ENCODE measurements around the gene DCD. TPM values are rescaled to one million over a fixed set of nuclear protein-coding genes. Genes with fewer than 3 reads are reported as not detected.
"Not testable (repeated sequence)": the region's sequence is repeated elsewhere in the genome, so short reads cannot be mapped to it uniquely, and the experiment has no call there.

Gene DCD
- total RNA-seq, 4 donors from 2014 or later: not detected

GRCh38 chr12:54684636-54685630, 36.8 kb upstream of the DCD start:
- TF ChIP-seq CTCF (IDR thresholded peaks at IDR 0.05): no peak
- DNase-seq (ENCODE audit: low spot score) (no peak), ATAC-seq (ENCODE audit: low FRiP score) (no peak)

GRCh38 chr12:54683398-54683797, 35.2 kb upstream of the DCD start:
- no peak for ATAC-seq (ENCODE audit: low FRiP score)
- no peak for TF ChIP-seq CTCF (IDR thresholded peaks at IDR 0.05)
- DNase-seq (ENCODE audit: low spot score): no peak

GRCh38 chr12:54682674-54683073, 34.5 kb upstream of the DCD start:
- DNase-seq (ENCODE audit: low spot score) (no peak), ATAC-seq (ENCODE audit: low FRiP score) (no peak)
- TF ChIP-seq CTCF (IDR thresholded peaks at IDR 0.05): no peak

GRCh38 chr12:54680374-54680773, 32.2 kb upstream of the DCD start:
- TF ChIP-seq CTCF (IDR thresholded peaks at IDR 0.05): no peak
- ATAC-seq (ENCODE audit: low FRiP score) (no peak), DNase-seq (ENCODE audit: low spot score) (no peak)

- DNase-seq (ENCODE audit: low spot score) (no peak), ATAC-seq (ENCODE audit: low FRiP score) (no peak)
- TF ChIP-seq CTCF (IDR thresholded peaks at IDR 0.05): no peak
Observed at GRCh38 chr12:54678131-54678530, 30.0 kb upstream of the DCD start.

GRCh38 chr12:54667945-54668344, 19.8 kb upstream of the DCD start:
- ATAC-seq (ENCODE audit: low FRiP score): no peak
- TF ChIP-seq CTCF (IDR thresholded peaks at IDR 0.05): no peak
- DNase-seq (ENCODE audit: low spot score): no peak

GRCh38 chr12:54666008-54666407, 17.8 kb upstream of the DCD start:
- TF ChIP-seq CTCF (IDR thresholded peaks at IDR 0.05): no peak
- no peak for DNase-seq (ENCODE audit: low spot score)
- ATAC-seq (ENCODE audit: low FRiP score): no peak

- DNase-seq (ENCODE audit: low spot score); ATAC-seq (ENCODE audit: low FRiP score): not testable (repeated sequence)
Observed at GRCh38 chr12:54665022-54665635, 17.0 kb upstream of the DCD start.

All from omental fat pad (tissue), 4 donors.